ENCODE results near the gene RTKN2.

Gene RTKN2

GRCh38 chr10:62217683-62218082 lies 51.0 kb downstream of the RTKN2 start:
- no peak for DNase-seq (ENCODE audit: low spot score)

GRCh38 chr10:62214364-62214874 lies 54.2 kb downstream of the RTKN2 start:
- no peak for DNase-seq (ENCODE audit: low spot score)

- no peak for DNase-seq (ENCODE audit: low spot score)
These were observed 62.8 kb downstream of the RTKN2 start for GRCh38 chr10:62205750-62206399.

- DNase-seq (ENCODE audit: low spot score), result no peak
These were observed 69.1 kb downstream of the RTKN2 start for GRCh38 chr10:62199584-62199983.

GRCh38 chr10:62196528-62196927 lies 72.1 kb downstream of the RTKN2 start:
- DNase-seq (ENCODE audit: low spot score), result no peak

- no peak for DNase-seq (ENCODE audit: low spot score)
These were observed 73.0 kb downstream of the RTKN2 start for GRCh38 chr10:62195675-62195926.

- DNase-seq (ENCODE audit: low spot score), result no peak
These were observed 73.5 kb downstream of the RTKN2 start for GRCh38 chr10:62194924-62195674.

GRCh38 chr10:62193479-62193878 lies 75.2 kb downstream of the RTKN2 start:
- DNase-seq (ENCODE audit: low spot score), result no peak

GRCh38 chr10:62189131-62189530 lies 79.5 kb downstream of the RTKN2 start:
- no peak for DNase-seq (ENCODE audit: low spot score)

- DNase-seq (ENCODE audit: low spot score), result no peak
These were observed 80.5 kb downstream of the RTKN2 start for GRCh38 chr10:62188021-62188616.

- no peak for DNase-seq (ENCODE audit: low spot score)
These were observed 81.5 kb downstream of the RTKN2 start for GRCh38 chr10:62186999-62187675.

GRCh38 chr10:62185919-62186692 lies 82.5 kb downstream of the RTKN2 start:
- DNase-seq (ENCODE audit: low spot score), result no peak

GRCh38 chr10:62183857-62184795 lies 84.5 kb downstream of the RTKN2 start:
- no peak for DNase-seq (ENCODE audit: low spot score)

- DNase-seq (ENCODE audit: low spot score), result no peak
These were observed 85.2 kb downstream of the RTKN2 start for GRCh38 chr10:62183442-62183841.

GRCh38 chr10:62182595-62182994 lies 86.0 kb downstream of the RTKN2 start:
- DNase-seq (ENCODE audit: low spot score), result no peak

- no peak for DNase-seq (ENCODE audit: low spot score)
These were observed 86.5 kb downstream of the RTKN2 start for GRCh38 chr10:62182171-62182570.

- no peak for DNase-seq (ENCODE audit: low spot score)
These were observed 88.0 kb downstream of the RTKN2 start for GRCh38 chr10:62180677-62181076.

GRCh38 chr10:62178568-62178967 lies 90.1 kb downstream of the RTKN2 start:
- DNase-seq (ENCODE audit: low spot score), result no peak

GRCh38 chr10:62177111-62177510 lies 91.5 kb downstream of the RTKN2 start:
- DNase-seq (ENCODE audit: low spot score), result no peak

GRCh38 chr10:62175251-62175650 lies 93.4 kb downstream of the RTKN2 start:
- no peak for DNase-seq (ENCODE audit: low spot score)

- no peak for DNase-seq (ENCODE audit: low spot score)
These were observed 96.2 kb downstream of the RTKN2 start for GRCh38 chr10:62172465-62172864.

All from AG08395 (cell line).